ENCODE measurements around the gene RNF7. TPM values are rescaled to one million over a fixed set of nuclear protein-coding genes. Genes with fewer than 3 reads are reported as not detected.

Gene RNF7
- total and polyA plus RNA-seq, 9 of the 15 experiments (the other 6 are each of a cell fraction or from before 2014, with no cell fraction given) = 38.8 to 133 (median 80.5) TPM

GRCh38 chr3:141789281-141789680 is 51.2 kb downstream of the RNF7 start (continued):
- peak; percentile 9 to 43 (median 19); a peak in 2 of 6 replicates for TF ChIP-seq CTCF (IDR thresholded peaks at IDR 0.05 in 2 of 3, conservative IDR thresholded peaks at IDR 0.05 in 1 of 3; ENCODE audit: insufficient read depth in 2 of 3, low read depth in 1 of 3, low read length in 3 of 3)
- no peak for TF ChIP-seq CLOCK (CRISPR knock-in tag; IDR thresholded peaks at IDR 0.05; ENCODE audit: borderline replicate concordance)
- no peak for TF ChIP-seq NR2F6 (CRISPR knock-in tag; IDR thresholded peaks at IDR 0.05)
- peak; percentile 92 for TF ChIP-seq USF1 (CRISPR knock-in tag; IDR thresholded peaks at IDR 0.05)
- TF ChIP-seq SNAPC5 (CRISPR knock-in tag; IDR thresholded peaks at IDR 0.05) = no peak
- peak; percentile 92 for TF ChIP-seq USF2 (CRISPR knock-in tag; IDR thresholded peaks at IDR 0.05)
- no peak for TF ChIP-seq ZBTB8A (IDR thresholded peaks at IDR 0.05; ENCODE audit: partially characterized antibody)
- peak; percentile 84 for TF ChIP-seq RAD51 (IDR thresholded peaks at IDR 0.05; ENCODE audit: borderline replicate concordance, low read depth)
- no peak for TF ChIP-seq ZNF444 (CRISPR knock-in tag; IDR thresholded peaks at IDR 0.05)
- TF ChIP-seq NFYB (IDR thresholded peaks at IDR 0.05; ENCODE audit: extremely low read depth, insufficient read length) = peak; percentile 33

Measured in K562 (cell line).